DMS79 treated with DMSO at 0.1 percent for 48 hours (cell line): ENCODE data around the gene ARID1B.

Experiments
- DNase-seq: peaks from one replicate; lab custom pipeline; 2025; lab: John Stamatoyannopoulos, UW

Gene ARID1B

DNA sequence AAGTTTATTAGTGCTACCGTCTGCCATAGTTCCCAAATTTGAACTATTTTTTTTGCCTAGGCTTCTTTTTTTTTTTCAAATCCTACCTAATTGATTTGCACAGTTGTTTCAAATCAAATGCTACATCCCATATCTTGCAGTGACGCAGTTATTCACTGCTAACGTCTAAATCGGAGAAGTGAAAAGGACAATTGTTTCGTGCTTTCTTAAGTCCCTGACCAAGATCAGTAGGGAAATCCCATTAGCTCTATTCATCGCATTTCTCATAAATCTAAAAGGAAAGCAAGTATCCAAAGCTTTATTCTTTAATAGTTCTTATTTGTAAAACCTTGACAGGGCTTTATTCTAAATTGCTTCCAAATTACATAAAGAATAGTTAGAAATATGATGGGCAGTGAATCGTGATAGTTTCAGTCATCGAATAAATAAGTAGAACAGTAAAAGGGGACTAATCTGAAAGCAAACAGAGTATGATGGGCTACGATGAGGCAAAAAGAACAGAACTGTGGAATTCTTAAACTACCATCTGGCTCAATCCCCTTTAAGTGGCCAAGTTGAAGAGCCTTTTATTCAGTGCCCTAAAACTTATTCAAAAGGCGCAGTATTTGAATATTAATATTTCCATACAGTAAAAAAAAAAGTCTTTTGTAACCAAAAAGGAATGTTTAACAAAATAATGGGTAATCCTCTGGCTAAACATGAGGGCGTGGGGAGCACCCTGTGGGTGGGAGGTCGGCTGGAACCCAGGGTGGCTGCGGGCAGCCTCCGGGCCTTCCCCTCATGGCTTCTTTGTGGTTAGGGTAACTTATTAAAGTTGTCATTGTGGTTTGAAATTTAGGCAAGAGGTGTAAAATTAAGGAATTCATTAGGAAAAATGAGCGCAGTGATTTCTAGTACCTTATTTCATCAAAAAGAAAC lies 3.0 kb upstream of the ARID1B start:
- DNase-seq: no peak

DNA sequence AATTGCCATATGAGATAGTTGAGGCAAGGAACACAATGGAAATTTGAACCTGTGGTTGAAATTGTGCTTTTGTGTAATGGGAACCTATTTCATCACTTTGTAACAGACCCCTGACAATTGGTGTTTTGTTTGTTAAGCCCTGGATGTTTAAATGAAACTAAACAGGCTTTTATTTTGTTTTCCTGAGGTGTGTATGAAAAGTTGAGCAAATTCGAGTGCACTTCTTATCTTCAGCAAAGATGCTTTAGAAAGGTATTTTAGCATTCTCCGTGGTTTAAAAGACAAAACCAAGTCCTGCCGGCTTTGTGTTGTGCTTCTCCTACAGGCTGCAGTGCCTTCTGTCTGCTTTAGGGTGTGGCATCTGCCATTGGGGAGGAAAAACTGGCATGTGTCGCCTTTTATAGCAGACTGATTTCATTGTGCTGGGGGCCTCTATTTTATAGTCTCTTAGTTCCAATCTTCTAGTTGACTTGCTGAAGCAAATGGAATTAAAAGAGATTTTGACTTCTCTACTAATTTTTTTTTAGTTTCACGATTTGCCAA lies 2.2 kb upstream of the ARID1B start:
- DNase-seq: peak; percentile 21

DNA sequence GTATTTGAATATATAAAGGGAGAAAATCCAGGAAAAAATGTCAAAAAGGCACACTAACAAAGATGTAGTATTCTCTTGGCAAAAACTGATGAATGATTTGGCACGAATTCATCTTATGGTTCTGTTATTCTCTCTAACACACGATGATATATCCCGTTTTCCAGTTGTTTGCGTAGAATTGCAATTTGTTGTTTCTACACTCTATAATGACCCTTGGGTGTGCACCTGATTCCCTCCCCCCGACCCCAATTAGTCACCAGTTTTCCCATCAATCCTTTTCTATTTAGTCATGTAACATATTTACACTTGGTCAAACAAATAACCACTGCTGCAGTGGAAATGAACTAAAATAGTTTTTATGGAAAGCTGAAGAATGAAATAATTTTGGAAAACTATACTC lies 1.5 kb upstream of the ARID1B start:
- no peak for DNase-seq

DNA sequence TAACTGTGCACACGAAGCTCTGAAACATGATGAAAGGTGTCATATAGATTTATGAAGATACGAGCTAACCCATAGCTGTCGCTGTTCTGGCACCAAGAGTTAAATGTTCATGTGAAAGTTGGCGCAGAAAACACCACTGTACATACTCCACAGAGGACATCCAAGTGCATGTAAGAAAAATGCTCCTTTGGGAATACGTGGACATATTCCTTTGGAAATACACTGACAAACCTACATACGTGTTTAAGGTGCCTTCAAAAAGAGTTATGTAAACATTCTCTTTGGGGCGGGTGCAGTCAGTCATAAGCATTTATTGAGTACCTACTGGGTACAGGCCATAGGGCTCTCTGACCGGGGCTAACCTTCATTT lies 723 bp upstream of the ARID1B start:
- DNase-seq: peak; percentile 78

DNA sequence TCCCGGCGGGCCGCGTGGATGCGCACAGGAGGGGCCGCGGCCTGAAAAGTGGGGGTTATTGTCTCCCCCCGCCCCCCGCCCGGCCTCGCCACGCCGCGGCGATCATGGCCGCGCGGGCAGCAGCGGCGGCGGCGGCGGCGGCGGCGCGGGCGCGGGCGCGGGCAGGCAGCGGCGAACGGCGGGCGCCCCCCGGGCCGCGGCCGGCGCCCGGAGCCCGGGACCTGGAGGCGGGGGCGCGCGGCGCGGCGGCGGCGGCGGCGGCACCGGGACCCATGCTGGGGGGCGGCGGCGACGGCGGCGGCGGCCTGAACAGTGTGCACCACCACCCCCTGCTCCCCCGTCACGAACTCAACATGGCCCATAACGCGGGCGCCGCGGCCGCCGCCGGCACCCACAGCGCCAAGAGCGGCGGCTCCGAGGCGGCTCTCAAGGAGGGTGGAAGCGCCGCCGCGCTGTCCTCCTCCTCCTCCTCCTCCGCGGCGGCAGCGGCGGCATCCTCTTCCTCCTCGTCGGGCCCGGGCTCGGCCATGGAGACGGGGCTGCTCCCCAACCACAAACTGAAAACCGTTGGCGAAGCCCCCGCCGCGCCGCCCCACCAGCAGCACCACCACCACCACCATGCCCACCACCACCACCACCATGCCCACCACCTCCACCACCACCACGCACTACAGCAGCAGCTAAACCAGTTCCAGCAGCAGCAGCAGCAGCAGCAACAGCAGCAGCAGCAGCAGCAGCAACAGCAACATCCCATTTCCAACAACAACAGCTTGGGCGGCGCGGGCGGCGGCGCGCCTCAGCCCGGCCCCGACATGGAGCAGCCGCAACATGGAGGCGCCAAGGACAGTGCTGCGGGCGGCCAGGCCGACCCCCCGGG lies 637 bp downstream of the ARID1B start:
- peak; percentile 41 for DNase-seq

DNA sequence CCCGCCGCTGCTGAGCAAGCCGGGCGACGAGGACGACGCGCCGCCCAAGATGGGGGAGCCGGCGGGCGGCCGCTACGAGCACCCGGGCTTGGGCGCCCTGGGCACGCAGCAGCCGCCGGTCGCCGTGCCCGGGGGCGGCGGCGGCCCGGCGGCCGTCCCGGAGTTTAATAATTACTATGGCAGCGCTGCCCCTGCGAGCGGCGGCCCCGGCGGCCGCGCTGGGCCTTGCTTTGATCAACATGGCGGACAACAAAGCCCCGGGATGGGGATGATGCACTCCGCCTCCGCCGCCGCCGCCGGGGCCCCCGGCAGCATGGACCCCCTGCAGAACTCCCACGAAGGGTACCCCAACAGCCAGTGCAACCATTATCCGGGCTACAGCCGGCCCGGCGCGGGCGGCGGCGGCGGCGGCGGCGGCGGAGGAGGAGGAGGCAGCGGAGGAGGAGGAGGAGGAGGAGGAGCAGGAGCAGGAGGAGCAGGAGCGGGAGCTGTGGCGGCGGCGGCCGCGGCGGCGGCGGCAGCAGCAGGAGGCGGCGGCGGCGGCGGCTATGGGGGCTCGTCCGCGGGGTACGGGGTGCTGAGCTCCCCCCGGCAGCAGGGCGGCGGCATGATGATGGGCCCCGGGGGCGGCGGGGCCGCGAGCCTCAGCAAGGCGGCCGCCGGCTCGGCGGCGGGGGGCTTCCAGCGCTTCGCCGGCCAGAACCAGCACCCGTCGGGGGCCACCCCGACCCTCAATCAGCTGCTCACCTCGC lies 1.5 kb downstream of the ARID1B start:
- peak; percentile 50 for DNase-seq

DNA sequence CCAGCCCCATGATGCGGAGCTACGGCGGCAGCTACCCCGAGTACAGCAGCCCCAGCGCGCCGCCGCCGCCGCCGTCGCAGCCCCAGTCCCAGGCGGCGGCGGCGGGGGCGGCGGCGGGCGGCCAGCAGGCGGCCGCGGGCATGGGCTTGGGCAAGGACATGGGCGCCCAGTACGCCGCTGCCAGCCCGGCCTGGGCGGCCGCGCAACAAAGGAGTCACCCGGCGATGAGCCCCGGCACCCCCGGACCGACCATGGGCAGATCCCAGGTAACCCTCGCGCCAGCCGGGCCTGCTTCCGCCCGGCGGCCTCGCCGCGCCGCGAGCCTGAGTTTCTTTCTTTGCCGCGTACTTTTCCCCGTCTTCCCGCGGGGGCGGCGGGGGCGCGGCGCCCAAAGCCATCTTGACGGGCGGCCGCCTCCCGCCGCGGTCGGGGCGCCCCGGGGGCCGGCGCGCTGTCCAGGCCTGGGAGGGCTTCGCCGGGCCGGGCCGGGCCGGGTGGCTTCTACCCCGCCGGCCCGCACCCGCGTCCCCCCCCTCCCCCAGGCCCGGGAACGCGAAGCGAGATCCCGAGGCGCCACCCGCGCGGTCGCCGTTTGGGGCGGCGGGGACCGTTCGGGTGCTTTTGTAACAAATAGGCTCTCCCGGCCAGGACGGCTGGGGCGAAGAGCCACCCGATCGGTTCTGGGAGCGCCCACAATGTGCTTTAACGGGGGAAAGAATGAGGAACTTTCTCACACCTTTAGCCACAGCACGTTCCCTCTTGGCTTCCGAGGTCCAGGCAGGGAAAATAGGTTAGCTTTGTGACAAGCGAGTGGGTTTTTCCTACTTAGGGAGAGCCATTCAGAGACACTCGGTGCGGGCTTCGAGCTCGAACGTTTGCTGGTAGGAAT lies 2.3 kb downstream of the ARID1B start:
- DNase-seq: no peak

DNA sequence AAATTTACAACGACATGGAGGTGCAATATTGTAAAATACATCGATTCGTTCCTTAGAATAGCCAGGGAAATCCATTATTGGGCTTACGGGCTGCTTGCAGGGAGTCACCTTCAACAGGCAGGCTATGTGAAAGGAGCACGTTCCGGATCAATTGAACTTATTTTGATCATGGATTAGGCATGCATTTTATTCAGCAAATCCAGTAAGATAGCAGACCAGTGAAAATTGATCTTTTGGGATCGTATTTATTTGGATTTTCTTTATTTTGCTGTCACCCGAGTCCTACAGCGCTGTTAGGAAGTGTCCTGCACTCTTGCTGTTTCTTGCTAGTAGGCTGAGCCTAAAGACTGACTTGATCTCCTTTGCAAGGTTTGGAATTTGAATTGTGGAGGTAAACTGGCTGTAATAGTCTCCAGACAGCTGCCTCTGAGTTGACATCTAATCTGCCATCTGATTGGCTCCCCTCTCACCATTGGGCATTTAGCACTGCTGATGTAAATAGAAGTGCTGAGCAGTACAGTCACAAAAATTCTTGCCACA lies 3.0 kb downstream of the ARID1B start:
- peak; percentile 99 for DNase-seq

DNA sequence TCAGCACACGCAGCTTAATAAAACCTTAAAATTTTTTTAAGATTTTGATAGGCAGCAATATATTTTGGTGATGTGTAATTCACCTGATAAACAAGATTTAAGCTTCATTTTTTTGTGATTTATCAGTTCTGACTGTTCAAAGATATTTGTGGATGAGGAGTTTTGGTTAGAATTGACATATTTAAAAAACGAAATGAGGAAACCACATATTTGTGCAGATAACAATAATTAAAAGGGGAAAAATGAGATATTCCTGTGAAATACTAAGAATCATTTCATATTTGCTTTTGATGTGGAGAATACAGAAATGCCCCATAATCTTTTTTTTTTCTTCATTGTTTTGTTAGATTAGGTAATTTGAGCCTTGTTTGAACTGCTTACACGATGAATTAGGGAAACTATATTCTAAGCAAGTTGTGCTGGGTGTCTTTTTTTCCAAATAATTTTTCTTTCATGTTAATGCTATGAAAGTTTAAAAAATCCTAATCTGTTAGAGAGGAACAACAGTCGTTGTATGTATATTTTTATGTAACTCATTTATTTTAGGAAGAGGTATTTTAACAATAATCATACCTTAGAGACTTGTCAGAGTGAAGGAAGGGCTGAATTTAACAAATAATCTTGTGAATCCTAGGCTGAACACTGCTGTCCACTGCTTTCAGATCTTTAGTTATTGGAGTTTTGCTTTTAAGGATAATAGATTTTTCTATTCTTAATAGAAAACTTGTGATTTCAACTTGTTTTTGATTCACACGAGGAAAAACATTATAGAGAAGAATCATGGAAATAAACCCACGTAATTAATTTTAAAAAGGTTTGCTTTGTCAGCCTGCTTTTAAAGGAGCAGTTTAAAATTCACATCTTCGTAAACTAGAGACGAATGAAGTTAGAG lies 4.0 kb downstream of the ARID1B start:
- DNase-seq: peak; percentile 90

DNA sequence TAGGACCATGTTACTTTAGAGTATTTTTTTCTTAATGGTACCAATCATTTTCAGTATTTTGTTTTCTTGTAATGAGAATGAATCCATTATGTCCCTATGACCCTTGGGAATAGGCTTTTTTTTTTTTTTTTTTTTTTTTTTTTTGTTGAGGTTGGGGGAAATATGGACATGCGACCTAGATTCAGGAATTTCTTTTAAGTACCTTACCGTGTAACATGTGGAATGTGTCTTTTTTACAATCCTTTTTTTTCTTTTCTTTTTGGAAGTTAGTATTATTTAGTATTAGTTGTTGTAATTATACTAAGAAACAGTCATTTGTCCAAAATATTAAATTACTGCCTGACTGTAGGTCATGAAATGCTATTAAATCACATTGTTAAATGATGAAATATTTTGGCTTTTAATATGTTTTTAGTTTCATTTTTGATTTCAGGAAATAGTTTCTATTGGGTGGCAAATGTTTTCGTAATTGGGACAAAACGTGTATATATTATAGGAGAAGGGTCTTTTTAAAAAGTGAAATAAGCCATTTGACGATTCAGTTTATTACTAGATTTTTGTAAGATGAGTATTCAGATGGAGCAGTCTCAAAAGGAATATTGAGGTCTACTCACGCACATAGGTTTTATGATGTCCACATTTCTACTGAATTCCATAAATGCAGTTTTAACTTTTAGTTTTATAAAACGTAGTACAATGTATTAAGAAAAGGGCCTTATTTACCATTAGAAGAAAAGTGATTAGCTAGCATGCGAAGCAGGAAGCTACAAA lies 4.9 kb downstream of the ARID1B start:
- DNase-seq: peak; percentile 79

DNA sequence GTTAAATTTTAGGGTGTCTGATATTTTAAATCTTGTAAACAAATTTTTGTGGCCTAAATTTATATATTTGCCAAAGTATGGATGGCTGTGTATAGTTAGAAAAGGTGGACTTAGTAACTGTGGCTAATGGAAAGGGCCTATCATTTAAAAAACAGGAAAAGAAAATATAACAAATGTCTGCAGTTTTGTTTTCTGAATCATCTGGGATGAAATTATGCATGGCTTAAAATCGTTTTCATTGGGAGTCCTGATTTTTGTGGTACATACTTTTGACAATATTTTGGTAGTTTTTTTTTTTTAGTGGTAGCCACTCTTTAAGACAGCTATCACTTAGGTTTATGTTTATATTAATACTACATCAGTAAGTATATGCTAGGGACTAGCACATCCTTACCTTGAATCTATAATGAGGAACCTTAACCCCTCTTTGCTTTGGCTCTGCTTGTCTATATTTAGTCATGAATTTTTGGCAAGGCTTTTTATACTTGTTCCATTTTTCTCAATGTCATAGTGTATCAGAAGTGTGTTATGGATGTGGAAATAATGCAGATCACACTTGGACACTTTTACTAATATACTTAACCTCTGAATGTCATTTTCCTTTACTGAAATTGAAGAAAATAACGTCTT lies 5.6 kb downstream of the ARID1B start:
- peak; percentile 69 for DNase-seq

DNA sequence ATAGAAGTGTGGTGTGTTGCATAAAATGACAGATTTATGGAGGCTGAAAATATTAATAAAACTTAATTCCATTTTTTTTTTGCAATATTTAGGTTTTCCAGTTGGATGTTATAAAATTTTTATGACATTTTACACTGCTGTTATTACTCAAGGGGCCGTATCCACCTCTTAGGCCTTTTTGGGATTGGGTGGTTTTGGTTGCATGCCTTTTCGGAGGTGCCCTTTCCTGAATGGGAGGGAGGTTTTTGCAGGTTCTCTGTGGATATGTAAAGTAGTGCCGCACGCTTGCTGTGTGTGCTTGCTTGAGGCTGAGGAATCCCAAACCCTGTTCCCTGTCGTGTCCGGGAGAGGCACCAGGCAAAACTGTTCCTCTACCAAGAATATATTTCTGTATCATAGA lies 6.8 kb downstream of the ARID1B start:
- DNase-seq: peak; percentile 64

DNA sequence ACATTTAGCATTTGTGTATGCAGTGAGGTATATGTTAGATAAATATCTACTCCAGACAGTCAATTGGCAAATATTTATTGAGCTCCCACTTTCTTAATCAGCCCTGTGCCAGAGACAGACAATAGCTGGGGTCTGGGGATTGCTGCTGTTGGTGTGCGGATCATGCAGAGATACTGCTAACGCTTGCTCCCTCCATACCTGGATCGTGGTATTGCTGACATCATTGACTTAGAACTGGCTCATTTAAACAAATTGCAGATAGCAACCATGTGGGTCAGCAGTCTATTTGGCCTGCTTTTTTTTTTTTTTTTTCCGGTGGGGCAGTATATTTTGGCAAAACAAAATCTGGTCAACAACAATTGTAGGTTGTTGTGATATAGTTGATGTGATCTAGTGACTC lies 9.5 kb downstream of the ARID1B start:
- no peak for DNase-seq

DNA sequence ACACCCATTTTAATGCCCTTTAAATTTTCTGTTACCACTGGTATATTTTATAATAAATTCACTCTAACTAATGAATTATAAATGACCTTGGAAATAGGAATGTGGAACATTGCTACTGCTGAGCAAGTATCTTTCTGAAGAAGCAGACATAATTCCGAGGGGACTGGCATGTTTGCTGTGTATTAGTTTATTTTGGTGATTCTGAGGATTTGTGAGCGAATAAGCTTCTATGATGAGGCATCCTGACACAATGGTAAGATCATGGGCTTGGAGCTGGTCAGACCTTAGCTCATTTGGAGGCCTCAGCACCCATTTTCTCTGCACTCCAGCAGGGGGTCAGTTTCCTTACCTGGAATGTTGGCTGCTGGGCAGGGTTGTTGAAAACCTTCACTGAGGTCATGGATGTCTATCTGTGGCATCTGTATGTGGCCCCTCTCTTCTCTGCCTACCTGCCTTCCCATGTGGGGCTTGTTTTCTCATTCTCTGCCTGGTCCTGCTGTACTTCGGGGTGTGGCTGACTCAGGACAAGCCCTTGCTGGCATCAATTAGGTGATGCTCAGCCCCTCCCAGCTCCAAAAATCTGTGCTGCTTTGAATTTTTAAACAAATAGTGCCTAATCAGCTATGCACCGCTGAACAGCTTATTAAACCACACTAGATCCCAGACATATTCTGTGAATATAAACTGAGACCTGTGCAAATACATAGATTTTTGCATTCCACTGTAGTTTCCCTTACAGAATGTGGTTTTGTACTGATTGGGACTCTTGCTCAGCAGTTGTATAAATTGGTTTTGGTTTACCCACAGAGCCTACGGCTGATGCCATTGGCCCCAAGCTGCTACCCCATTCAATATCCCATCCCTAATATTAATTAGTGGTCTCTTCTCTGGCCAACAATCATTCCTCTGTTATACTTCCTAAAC lies 10.7 kb downstream of the ARID1B start:
- DNase-seq: no peak

DNA sequence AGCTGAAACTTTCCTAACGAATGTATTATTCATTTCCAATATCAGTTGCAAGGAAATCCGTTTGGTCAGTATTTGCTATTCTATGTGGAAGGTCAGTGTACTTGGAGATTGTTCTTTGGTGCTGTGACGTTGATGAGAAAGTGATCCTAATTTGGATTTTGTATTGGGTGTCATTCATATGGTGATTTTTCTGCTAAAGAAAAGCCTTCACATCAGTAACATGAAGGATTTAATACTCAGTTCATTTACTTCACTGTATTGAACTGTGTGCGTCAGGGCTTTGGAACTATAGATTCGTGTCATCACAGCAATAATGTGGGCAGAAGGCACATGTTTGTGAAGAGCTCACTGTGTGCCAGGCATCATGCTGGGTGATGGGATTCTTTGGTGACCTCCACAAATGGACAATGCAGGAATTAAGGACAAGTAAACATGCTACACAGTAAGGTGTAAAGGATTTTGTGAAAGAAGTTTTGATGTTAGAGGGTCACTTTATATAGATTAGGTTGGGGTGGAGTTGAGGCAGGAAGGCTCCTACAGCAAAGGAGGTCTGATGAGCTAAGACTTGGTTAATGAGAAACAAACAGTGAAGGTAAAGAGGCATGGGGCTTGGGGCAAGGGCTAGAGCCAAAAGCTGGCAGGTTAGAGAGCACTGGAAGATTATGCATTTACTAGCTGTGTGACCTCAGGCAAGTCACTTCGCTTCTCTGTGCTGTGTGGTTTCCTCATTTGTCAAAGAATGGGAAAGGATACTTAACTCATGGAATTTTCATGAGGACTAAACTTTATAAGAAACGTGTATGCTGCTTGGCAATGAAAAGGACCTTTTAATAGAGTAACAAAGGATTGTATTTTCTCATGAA lies 12.1 kb downstream of the ARID1B start:
- no peak for DNase-seq

DNA sequence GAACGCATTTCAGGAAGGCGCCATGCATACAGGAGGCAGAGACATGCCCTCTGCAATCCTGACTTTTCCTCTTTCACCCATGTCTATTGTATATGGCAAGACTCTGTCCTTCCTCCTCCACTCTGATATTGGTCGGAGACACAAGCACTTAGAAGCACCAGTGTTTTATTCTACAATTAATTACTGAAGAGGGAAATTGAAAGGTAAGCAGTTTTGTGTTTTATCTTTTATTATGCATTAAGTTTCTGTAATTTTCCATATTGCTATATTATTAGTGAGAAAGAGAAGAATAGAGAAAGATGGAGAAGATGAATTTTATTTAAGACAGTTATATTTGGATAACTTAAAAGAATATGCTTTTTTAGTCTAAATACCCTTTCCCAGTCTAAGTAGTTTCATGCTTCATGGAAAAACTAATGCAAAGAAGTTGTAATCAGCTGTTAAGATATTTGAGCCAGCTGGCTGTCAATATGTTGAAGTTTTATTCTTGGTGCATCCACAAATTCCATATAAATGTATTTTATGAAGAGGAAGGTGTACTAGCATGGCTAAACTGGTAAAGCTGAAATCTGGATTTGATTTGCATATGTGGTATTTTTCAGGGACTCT lies 13.6 kb downstream of the ARID1B start:
- DNase-seq: no peak
